Adipocyte (in vitro differentiated cells): ENCODE data around the gene GALNT9.

Source experiments
- DNase-seq: peaks from one replicate; pipeline ENCODE4 v3.0.0-alpha.2; 2015; ENCODE audit warnings: low read depth
- H3K27me3 ChIP-seq: replicated peaks from 2 replicates; pipeline ENCODE4 v1.7.0; 2013; ENCODE audit warnings: mild to moderate bottlenecking, low read length, moderate library complexity; ENCODE audit not compliant: control insufficient read depth, insufficient read depth
- H3K36me3 ChIP-seq: 2 replicates; pipeline ENCODE4 v1.7.0; 2013; ENCODE audit warnings: low read length, mild to moderate bottlenecking, moderate library complexity; ENCODE audit not compliant: control insufficient read depth, insufficient read depth, severe bottlenecking
- H3K4me1 ChIP-seq: 2 replicates; pipeline ENCODE4 v1.7.0; 2013; ENCODE audit warnings: mild to moderate bottlenecking, low read length, moderate library complexity; ENCODE audit not compliant: control insufficient read depth, insufficient read depth
- H3K4me3 ChIP-seq: 2 replicates; pipeline ENCODE4 v1.7.0; 2013; ENCODE audit warnings: mild to moderate bottlenecking, low read length, moderate library complexity
- H3K9ac ChIP-seq: 2 replicates; pipeline ENCODE4 v1.7.0; 2013; ENCODE audit warnings: mild to moderate bottlenecking, low read length, moderate library complexity
- H3K9me3 ChIP-seq: 2 replicates; pipeline ENCODE4 v1.7.0; 2013; ENCODE audit warnings: mild to moderate bottlenecking, low read length, moderate library complexity; ENCODE audit not compliant: control insufficient read depth

The GALNT9 gene

GRCh38 chr12:132292328-132293319 lies 36.8 kb downstream of the GALNT9 start:
- Histone ChIP-seq H3K27me3 (peaks cover 60% of the 10 kb centered on the region), H3K36me3 (no peaks in the 10 kb centered on the region), H3K9me3 (no peaks in the 10 kb centered on the region), H3K9ac (no peak overlapping the region), H3K4me1 (no peaks in the 10 kb centered on the region), H3K4me3 (no peak overlapping the region)
- no peak for DNase-seq

DNA sequence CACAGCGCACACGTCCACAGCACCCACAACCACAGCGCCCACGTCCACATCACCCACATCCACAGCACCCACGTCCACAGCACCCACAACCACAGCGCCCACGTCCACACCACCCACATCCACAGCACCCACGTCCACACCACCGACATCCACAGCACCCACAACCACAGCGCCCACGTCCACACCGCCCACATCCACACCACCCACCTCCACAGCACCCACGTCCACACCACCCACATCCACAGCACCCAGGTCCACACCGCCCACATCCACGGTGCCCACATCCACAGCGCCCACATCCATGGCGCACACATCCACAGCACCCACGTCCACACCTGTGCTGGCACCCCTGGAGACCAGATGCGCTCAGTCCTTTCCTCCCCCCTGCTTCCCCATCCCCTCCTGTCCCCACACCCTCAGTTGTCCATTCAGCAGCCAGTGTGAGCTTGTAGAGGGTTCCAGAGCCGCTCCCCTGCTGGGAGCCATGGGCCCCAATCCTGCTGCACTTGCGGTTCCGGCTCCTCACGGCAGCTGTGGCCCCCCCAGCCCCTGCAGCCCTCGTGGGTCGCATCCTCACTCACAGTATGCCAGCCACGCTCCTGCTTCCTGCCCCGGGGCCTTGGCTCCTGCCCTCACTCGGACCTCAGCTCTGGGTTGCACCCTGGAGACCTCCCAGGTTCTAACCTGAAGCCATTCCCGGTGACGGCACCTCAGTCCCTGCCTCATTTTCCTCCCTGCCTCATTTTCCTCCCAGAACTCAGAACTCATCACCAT lies 37.8 kb downstream of the GALNT9 start:
- peaks cover 61% of the 10 kb centered on the region for H3K27me3 ChIP-seq
- DNase-seq: no peak
- no peak overlapping the region for H3K4me3 ChIP-seq
- H3K9ac ChIP-seq: no peak overlapping the region
- H3K9me3 ChIP-seq: no peaks in the 10 kb centered on the region
- H3K4me1 ChIP-seq: no peaks in the 10 kb centered on the region
- H3K36me3 ChIP-seq: no peaks in the 10 kb centered on the region

- Histone ChIP-seq H3K4me3 (no peak overlapping the region), H3K27me3 (peaks cover 57% of the 10 kb centered on the region), H3K9me3 (no peaks in the 10 kb centered on the region), H3K4me1 (no peaks in the 10 kb centered on the region), H3K9ac (no peak overlapping the region), H3K36me3 (no peaks in the 10 kb centered on the region)
- DNase-seq: no peak
Measured at GRCh38 chr12:132290203-132290540, 39.2 kb downstream of the GALNT9 start.

GRCh38 chr12:132289356-132290202 lies 39.8 kb downstream of the GALNT9 start:
- peaks cover 57% of the 10 kb centered on the region for H3K27me3 ChIP-seq
- DNase-seq: no peak
- no peaks in the 10 kb centered on the region for H3K4me1 ChIP-seq
- no peaks in the 10 kb centered on the region for H3K9me3 ChIP-seq
- H3K4me3 ChIP-seq: no peak overlapping the region
- no peaks in the 10 kb centered on the region for H3K36me3 ChIP-seq
- H3K9ac ChIP-seq: no peak overlapping the region

- Histone ChIP-seq H3K4me1 (no peaks in the 10 kb centered on the region), H3K9ac (no peak overlapping the region), H3K4me3 (no peak overlapping the region), H3K9me3 (no peaks in the 10 kb centered on the region), H3K36me3 (no peaks in the 10 kb centered on the region), H3K27me3 (peaks cover 52% of the 10 kb centered on the region)
- no peak for DNase-seq
Measured at GRCh38 chr12:132288516-132289215, 40.7 kb downstream of the GALNT9 start.

DNA sequence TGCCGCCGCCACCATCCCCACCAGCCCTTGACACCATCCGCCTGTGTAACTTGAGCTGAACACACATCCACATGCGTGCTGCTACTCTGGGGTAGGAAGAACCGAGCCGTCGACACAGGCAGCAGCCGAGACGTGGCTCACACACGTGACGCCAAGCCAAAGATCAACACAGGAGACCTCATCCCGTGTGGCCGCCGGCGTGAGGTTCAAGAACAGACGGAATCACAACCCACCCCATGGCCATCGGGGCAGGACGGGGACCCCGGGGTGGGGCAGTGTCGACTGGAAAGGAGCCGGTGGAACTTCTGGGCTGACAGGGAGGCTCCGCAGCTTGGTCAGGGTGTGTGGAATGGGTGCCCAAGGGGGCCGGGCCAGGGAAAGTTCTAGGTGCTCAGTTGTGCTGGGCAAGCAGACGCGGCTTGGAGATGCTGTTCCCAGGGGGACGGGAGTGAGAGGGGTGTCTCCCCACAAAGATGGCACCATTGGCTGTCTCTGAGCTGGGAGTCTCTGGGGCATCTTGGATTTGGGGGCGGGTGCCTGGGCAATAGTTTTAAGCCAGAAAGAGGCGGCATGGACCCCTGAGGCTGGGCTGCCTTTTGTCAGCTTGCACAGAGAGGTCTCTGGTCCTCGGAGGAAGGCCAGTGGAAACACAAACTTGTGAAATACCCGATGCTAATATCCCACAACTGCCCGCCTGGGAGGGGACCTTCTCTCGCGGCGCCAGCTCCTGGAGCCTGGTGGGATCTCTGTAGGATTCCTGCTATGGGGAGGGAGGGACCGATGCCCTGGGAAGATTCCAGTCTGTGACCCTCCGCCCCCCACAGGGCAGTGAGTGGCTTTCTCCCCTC lies 41.8 kb downstream of the GALNT9 start:
- no peak for DNase-seq
- H3K36me3 ChIP-seq: no peaks in the 10 kb centered on the region
- no peaks in the 10 kb centered on the region for H3K4me1 ChIP-seq
- H3K4me3 ChIP-seq: no peak overlapping the region
- no peaks in the 10 kb centered on the region for H3K9me3 ChIP-seq
- H3K27me3 ChIP-seq: peaks cover 54% of the 10 kb centered on the region
- H3K9ac ChIP-seq: no peak overlapping the region

DNA sequence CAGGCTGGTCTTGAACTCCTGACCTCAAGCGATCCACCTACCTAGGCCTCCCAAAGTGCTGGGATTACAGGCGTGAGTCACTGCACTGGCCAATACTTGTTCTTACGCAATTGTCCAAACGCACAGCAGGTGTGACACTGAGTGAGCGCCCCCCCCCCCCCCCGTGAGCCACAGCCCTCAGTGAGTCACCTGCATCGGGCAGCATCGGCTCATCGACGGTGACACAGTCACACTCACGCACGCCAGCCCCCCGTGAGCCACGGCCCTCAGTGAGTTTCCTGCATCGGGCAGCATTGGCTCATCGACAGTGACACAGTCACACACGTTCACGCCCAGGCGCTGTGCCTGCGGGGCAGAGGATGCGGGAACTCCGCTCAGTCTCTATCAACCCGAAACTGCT lies 42.5 kb downstream of the GALNT9 start:
- no peaks in the 10 kb centered on the region for H3K36me3 ChIP-seq
- H3K9me3 ChIP-seq: no peaks in the 10 kb centered on the region
- no peak overlapping the region for H3K4me3 ChIP-seq
- no peaks in the 10 kb centered on the region for H3K4me1 ChIP-seq
- H3K27me3 ChIP-seq: peaks cover 57% of the 10 kb centered on the region
- no peak for DNase-seq
- H3K9ac ChIP-seq: no peak overlapping the region

DNA sequence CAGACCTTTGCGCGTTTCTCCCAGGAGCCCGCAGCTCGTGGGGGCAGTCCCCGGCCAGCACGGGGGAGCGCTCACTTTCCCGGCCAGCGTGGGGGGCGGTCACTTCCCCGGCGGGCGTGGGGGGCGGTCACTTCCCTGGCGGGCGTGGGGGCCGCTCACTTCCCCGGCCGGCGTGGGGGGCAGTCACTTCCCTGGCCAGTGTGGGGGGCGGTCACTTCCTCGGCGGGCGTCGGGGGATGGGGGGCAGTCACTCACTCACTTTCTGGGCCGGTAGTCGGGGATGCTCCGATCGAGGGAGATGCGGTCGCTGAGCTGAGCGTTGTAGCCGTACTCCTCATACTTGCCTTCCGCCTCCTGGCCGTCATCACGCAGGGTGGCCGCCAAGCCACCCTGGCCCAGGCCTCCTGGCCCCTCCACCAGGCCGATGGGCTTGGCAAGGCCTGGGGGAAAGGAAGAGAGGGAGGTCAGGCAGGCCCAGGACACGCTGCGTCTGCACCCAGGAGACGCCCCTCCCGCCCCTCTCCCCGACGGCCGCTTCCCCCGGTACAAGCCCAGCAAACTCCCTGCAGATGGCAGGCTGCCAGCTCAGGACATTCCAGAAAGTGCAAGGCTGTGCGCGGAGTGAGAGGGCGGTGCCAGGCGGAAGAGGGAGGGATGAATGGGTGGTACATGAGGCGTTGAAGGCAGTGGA lies 43.3 kb downstream of the GALNT9 start:
- Histone ChIP-seq H3K4me3 (no peak overlapping the region), H3K36me3 (no peaks in the 10 kb centered on the region), H3K4me1 (no peaks in the 10 kb centered on the region), H3K9me3 (no peaks in the 10 kb centered on the region), H3K9ac (no peak overlapping the region), H3K27me3 (peaks cover 64% of the 10 kb centered on the region)
- peak; percentile 64 for DNase-seq

- Histone ChIP-seq H3K4me1 (no peaks in the 10 kb centered on the region), H3K27me3 (peaks cover 74% of the 10 kb centered on the region), H3K9ac (no peak overlapping the region), H3K9me3 (no peaks in the 10 kb centered on the region), H3K4me3 (no peak overlapping the region), H3K36me3 (no peaks in the 10 kb centered on the region)
- DNase-seq: no peak
Measured at GRCh38 chr12:132284827-132285741, 44.3 kb downstream of the GALNT9 start.
